Muscle layer of colon (tissue), 2 donors: ENCODE data around the gene TMEM191B.
"Not testable (repeated sequence)": the region's sequence is repeated elsewhere in the genome, so short reads cannot be mapped to it uniquely, and the experiment has no call there.

Experiments
- H3K27ac ChIP-seq: one replicate; pipeline ENCODE4 v1.7.0; 2013; ENCODE audit warnings: low read depth, mild to moderate bottlenecking, low read length, moderate library complexity
- H3K27me3 ChIP-seq, 2 donors: one replicate each; pipeline ENCODE4 v1.7.0; 2013; ENCODE audit warnings: low read length in 2 of 2, mild to moderate bottlenecking in 2 of 2; ENCODE audit not compliant: insufficient read depth in 2 of 2, control insufficient read depth in 1 of 2
- H3K36me3 ChIP-seq: one replicate; pipeline ENCODE4 v1.7.0; 2013; ENCODE audit warnings: mild to moderate bottlenecking, low read length; ENCODE audit not compliant: insufficient read depth
- H3K4me1 ChIP-seq: one replicate; pipeline ENCODE4 v1.7.0; 2013; ENCODE audit warnings: mild to moderate bottlenecking, low read length; ENCODE audit not compliant: insufficient read depth
- H3K4me3 ChIP-seq, 2 donors: one replicate each; pipeline ENCODE4 v1.7.0; 2013; ENCODE audit warnings: low read length in 2 of 2, low read depth in 1 of 2, mild to moderate bottlenecking in 1 of 2, moderate library complexity in 1 of 2
- H3K9ac ChIP-seq: one replicate; pipeline ENCODE4 v1.7.0; 2013; ENCODE audit warnings: low read length
- H3K9me3 ChIP-seq: one replicate; pipeline ENCODE4 v1.7.0; 2013; ENCODE audit warnings: mild to moderate bottlenecking, low read length
- donor health status: abdominal sarcoma.
- donor health status: Adenocarcinoma of cecum.

The TMEM191B gene

DNA sequence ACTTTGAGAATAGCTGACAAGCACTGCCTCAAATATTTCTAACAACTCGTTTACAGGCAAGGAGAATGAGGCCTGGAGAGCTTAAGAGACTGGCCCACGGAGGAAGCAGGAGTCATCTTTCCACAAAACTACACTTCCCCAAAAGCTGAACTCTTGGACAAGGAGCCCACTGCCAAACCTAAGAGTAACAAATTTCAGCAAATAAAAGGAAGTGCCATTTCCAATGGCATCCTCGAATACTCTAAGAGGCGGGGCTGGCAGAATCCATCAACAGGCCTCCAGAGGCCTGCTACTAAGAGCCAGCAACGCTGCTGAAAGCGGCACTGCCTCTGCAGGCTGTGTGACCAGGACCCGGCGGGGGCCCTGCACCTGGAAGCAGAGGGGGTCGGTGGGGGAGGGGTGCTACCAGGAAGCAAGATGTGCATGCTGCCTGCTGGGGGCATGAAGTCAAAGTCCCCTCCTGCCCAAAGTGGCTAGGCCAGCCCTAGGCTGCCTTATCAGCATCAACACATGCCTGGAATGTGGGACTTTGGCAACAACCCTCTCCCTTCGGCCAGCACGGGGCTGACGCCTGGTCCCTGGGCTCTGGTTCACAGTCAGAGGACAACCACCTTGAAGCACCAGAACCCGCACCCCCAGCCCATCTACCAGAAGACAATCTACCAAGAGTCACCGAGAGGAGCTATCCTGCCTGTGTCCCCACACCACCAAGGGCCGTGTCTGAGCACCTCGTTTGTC, 43.1 kb downstream of the TMEM191B start:
- not testable (repeated sequence) for H3K27me3 ChIP-seq, H3K27ac ChIP-seq, H3K9me3 ChIP-seq, H3K4me3 ChIP-seq, H3K4me1 ChIP-seq, H3K9ac ChIP-seq, H3K36me3 ChIP-seq

DNA sequence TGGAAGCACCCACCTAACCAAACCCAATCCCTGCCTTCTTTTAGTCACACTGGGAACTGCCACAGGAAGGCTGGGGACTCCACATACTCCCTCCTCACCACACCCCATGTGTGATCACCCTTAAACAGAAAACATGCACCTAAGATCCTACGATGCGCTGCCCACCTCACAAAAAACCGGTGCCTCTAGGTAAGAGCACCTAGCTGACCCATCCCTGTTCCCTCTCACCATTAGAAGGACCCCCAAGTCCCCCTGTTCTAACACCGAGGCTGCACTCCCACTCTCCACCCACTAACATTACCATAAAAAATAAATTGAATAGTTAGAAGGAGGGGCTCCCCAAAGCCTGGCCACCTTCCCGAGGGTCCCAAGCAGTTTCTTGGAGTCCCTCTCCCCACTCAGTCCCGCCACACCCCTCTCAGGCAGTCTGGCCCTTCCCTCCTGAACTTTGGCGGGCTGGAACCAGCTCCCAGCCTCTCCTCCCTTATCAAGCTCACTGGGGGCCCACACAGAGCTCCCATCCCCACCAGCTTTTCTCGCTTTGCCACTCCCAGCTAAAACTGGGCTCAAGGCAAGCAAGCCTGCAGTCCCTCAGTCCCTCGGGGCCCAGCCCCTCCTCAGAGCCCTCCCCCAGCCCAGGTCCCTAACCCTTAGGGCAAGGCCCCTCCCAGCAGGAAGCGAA, 46.0 kb downstream of the TMEM191B start:
- not testable (repeated sequence) for H3K27ac ChIP-seq, H3K27me3 ChIP-seq, H3K4me3 ChIP-seq, H3K9me3 ChIP-seq, H3K9ac ChIP-seq, H3K4me1 ChIP-seq, H3K36me3 ChIP-seq

DNA sequence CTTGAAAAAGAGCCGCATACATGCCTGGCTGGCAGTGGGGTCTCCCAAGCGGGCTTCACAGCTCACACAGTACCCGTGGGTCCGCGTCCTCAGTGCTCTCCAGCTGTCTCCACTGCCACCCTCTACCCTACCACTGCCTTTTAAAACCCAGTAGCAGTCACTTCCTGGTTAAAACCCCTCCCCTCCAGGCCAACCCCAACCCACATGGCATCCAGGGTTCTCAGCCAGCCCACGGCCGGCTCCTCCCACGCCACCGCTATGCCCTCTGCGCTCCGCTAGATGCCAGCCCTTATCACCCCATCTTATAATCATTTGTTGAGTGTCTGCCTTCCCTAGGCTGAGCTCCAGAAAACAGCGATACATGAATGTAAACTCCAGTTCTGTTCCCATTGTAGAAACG, 47.0 kb downstream of the TMEM191B start:
- H3K4me1 ChIP-seq, H3K9me3 ChIP-seq, H3K27ac ChIP-seq, H3K36me3 ChIP-seq, H3K4me3 ChIP-seq, H3K27me3 ChIP-seq, H3K9ac ChIP-seq: not testable (repeated sequence)

DNA sequence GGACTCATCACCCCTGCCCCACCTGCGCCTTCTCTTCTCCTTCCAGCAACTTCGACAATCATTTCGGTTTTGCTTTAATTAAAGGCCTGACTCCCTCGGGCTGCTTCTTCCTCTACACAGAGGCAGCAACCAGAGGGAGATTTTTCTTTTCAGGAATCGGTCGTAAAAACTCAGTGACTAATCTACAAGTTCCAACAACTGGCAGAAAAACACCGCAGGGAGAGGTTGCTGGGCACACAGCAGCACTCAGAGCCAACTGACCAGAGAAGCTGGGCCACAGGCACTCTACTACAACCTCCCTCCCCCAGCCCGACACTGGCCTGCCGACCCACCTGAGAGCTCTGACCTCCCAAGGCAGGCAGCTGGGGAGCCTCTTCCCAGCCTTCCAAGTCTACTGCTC, 48.1 kb downstream of the TMEM191B start:
- not testable (repeated sequence) for H3K27me3 ChIP-seq, H3K4me3 ChIP-seq, H3K9me3 ChIP-seq, H3K27ac ChIP-seq, H3K9ac ChIP-seq, H3K4me1 ChIP-seq, H3K36me3 ChIP-seq

DNA sequence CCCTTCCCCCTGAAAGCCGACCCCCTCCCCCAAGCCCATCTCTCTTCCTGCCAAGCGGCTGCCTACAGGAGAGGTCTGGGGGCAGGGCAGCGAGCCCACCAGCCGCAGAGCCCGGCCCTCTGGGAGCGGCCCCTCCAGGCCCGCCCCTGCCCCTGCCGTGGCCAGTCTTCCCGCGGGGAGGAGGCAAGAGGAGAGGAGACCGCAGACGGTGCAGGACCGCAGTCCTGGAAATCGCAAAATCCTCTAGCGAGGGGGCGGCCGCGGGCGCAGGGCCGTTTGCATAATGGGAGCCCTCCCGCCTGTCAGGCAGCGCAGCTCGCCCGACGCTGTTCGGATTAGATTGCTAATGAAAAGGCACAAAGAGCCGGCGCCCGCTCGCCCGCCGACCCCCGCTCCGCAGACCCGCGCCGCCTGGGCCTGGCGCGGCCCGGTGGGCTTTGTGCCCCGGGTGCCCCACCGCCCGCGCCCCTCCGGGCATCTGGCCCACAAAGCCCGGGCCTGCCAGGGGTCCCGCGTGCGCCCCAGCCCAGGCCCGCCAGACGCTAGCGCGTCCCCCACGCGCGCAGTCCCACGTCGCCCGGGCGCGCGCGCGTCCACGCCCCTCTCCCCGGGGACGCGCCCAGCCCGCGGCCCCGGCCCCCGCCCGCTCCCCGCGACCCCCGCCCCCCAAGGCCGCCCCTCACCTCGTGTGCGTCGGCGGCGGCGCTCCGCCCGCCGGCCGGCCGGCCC, 49.7 kb downstream of the TMEM191B start:
- not testable (repeated sequence) for H3K9ac ChIP-seq, H3K27me3 ChIP-seq, H3K9me3 ChIP-seq, H3K27ac ChIP-seq, H3K4me3 ChIP-seq, H3K4me1 ChIP-seq, H3K36me3 ChIP-seq

DNA sequence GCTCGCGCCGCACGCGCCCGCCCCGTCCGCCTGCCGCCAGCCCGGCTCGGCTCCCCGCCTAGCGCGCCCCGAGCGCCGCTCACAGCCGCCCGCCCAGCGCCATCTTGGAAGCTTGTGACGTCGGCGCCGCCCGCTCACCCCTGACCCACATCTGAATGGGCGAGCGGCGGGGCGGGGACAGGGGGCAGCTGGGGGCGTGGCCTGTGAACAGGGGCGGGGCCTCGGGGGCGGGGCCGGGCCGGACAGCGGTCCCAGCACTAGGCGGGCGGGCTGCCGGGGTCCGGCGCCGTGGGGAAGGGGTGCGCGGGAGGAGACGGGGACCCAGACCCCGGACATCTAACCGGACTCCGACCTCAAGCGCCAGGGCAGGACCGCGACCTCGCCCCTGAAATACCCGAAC, 50.2 kb downstream of the TMEM191B start:
- H3K9ac ChIP-seq, H3K4me1 ChIP-seq, H3K9me3 ChIP-seq, H3K27ac ChIP-seq, H3K4me3 ChIP-seq, H3K27me3 ChIP-seq, H3K36me3 ChIP-seq: not testable (repeated sequence)
